OCI-M2 (cell line): Measurements from ENCODE around the gene CFAP70.
"Not testable (repeated sequence)": the region's sequence is repeated elsewhere in the genome, so short reads cannot be mapped to it uniquely, and the experiment has no call there.

Experiments
- DNase-seq: peaks from one replicate; lab custom pipeline; 2025; ENCODE audit not compliant: unreplicated experiment; lab: John Stamatoyannopoulos, UW

The CFAP70 gene

DNA sequence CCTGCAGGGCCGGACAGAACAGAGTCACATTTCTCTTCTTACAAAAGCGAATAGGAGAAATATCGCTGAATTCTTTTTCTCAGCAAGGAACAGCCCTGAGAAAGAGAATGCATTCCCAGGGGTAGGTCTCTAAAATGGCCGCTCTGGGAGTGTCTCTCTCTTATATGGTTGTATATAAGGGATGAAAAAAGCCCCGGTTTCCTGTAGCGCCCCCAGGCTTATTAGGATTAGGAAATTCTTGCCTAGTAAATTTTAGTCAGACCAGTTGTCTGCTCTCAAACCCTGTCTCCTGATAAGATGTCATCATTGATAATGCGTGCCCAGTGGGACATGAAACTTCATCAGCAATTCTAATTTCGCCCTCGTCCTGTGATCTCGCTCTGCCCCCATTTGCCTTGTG lies 100.1 kb downstream of the CFAP70 start:
- DNase-seq = not testable (repeated sequence)

DNA sequence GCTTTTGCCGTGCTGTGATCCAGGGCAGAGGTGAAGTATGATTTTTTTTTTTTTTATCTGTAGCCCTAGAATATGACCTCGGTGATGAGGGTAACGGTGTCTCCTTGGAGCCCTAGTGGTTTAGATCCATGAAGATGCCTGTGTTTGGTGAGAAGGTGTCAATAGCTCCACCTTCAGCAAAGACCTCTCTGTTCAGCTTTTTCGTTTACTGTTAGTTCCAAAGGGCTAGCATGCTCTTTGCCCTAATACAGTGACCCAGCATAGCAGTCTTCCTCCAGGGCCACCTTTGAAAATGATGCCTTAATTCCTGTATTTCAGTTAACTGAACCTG lies 105.5 kb downstream of the CFAP70 start:
- no peak for DNase-seq

DNA sequence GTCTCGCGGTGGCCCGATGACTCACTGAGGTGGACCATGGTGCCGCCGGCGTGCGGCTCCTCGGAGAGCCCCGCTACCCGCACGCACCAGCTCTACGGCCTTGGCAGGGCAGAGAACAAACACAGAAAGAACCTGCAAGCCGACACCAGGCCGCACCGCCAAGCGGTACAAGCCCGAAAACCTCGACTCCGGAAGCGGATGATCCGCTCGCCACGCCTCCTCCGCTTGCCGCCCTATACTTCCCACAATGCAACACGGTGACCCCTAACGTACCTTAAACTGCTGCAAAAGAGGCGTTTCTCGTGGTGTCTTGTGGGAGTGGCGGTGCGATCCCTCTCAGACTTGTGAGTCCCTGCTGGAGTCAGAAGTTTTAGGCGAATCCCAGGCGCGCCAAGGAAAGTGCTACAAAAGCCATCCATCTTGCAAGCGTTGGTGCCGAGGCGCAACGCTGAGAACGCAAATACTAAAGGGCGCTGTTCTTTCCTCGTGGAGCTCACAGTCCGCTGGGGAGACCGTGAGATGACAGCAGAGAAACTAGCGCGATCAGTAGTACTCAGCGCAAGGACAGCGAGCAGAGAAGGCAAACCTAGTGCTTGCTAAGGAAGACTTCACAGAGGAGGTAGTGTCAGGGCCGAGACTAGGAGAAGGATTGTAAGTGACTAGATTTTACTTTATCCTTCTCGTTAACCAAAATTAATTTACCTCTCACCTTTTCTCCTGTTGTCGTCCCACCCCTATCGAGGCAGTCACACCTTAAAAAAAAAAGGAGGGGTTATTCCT lies 106.0 kb downstream of the CFAP70 start, which contains the start of gene MRPS16:
TSS of gene MRPS16 (minus strand) at position 200 of the 780 bp plus-strand sequence. CDS start at position 38, 162 bp downstream.
- DNase-seq = peak; percentile 23

DNA sequence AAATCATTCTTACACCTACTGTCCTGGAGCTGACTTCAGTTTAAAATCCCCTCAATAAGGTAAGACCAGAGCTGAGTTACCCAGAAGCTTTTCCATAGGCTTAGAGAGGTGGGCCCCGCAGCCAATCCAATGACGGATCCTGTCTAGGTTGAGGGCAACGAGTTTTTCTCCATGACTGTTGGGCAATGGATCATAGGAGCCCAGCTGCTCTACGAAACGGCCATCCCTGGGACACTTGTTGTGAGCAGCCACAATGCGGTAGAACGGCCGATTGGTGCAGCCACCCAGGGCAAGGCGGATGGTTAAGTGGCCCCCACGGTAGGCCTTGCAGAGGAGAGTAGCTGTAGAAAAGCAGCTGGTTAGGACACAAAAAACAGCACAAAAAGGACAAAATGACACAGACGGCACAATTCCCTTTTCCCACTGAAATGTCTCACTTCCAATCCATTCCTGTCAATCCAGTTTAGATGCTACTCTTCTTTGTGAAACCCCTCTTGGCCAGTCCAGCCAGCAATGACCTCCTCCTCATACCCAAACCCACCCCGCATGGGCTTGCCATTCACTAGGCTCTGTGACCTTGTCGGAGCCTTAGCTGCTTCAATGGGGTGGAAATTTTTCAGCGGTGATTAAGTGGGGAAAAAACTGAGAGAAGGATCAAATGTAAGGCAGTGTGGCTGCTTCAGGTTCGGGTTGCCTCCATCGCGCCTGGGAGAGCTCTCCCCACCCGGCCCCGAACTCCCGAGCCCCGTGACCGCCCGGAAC lies 106.8 kb downstream of the CFAP70 start:
- no peak for DNase-seq

DNA sequence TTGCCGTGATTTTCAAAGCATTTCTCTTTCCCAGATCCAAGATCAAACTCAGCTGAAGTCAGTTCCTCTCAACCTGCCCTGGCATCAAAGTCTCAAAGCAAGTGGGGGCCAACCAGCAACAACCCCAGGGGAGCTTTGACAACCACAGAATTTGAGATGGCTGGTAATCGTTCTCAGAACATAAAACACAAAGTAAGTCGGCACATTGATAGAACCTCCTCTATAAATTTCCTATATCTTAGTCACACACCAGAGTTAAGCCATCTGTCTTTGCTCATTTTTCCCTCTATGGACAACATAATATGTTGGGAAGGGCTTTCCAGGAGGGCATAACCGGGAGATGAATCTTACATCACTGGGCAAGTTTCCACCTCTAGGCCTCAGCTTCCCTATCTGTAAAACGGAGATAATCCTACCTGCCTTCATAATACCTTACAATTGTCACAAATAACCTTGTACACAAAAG lies 110.4 kb downstream of the CFAP70 start:
- DNase-seq = no peak

DNA sequence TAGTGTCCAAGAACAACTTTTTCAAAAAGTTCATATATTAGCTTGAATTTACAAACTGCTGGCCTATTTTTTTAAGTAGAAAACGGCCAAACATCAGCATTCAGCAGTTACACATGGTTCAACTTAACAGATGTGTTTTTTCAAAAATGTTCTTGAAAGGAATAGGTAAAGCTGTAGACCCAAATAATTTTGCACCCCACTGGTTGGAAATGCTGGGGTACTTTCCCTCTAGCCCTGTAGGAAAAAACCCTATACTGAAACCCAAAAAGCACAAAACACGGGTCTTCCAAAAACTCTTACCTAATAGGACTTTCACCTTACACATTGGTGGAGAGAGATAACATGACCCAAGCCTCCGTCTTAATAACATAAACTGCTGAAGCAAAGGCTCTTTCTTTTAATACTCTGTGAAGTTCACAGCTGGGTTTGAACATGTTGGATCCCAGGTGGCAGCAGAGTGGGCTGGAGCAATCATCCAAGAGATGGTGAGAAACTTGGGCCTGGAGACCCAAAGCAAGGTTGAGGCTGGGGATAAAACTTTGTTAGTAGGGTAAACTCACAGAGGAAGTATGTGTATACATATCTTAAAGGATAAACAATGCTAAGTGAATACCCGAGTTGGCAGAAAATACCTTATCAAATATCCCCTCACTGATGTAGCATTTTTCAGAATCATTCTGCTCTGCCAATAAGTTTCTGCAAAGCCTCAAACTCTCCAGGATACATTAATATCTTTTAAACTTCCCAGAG lies 111.0 kb downstream of the CFAP70 start:
- DNase-seq = no peak

DNA sequence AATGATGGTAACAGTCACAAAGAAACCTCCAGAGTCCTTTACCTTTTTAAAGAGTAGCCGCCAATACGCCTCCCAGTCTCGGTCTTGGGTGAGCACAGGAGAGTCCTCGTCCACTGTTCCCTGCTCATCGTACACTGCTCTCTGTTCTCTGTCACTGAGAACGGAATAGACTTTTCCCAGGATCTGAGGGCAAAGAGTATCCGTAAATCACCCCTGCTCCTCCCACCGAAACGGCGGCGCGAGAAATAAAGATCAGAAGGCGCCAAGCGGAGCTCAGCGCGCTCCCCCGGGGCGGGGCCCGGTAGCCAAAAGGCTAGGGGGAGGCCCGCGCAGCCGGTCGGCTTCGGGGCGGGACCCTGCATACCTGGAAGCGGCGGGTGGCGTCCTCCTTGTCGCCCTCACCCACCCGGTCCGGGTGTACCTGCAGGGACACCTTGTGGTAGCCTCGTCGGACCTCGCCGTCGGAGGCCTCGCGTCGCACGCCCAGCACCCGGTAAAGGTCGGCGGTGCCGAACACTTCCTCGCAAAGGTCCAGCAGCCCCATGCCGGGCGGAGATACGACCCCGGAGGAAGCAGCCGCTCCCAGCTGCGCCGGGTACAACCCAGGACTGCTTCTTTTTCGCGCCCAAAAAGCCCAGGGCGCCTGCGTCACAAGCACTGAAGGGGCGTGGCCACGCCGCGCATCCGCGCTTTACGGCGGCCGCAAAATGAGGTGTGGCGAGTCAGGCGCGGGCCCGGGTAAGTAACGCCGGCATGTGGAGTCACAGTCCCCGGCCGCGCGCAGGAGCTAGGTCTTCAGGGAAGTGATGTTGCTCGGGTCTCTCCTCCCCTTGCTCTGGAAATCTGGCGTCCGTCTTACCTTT lies 111.8 kb downstream of the CFAP70 start, which contains the start of gene DNAJC9:
TSS of gene DNAJC9 (minus strand) at position 610 of the 863 bp plus-strand sequence. CDS start at position 544, 66 bp downstream.
- DNase-seq = no peak

DNA sequence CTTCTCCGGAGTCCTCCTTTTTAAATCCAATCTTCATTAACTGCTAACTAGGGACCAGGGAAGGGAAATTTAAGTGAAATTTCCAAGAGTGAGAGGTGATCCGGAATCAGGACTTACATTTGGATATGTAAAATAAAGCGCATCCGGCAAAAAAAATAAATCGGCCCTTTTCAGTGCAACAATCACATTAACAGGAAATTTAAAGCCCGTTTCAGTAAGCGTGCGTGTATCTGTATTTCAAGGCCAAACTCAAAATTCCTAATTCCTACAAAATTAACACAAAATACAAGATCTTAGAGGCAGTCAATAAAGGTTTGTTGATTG lies 112.4 kb downstream of the CFAP70 start:
- DNase-seq = no peak

DNA sequence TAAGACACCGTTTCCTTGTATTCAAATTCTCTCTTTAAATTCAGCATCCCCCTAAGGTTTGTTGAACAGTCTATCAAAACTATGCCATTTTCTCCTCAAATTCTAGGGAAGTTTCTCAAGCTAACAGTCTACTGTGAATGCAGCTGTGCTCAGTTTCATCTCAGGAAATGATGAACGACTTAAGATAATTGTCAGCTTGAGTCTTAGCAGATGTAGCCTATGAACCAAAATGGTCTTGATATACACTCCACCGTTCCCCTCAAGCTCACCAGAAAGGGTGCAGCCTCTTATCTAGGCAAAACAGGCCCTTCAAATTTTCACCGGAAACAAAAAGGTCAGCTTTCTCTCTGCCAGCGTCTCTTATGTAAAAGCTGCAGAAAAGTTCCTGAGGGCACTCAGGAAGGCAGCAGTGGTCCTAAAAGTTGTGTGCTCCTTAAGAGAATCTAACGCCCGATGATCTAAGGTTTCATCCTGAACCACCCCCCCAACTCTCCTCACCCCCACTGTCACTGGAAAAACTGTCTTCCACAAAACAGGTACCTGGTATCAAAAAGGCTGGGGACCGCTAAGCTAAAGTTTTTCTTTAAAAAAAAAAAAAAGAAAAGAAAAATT lies 113.7 kb downstream of the CFAP70 start:
- DNase-seq = peak; percentile 57

DNA sequence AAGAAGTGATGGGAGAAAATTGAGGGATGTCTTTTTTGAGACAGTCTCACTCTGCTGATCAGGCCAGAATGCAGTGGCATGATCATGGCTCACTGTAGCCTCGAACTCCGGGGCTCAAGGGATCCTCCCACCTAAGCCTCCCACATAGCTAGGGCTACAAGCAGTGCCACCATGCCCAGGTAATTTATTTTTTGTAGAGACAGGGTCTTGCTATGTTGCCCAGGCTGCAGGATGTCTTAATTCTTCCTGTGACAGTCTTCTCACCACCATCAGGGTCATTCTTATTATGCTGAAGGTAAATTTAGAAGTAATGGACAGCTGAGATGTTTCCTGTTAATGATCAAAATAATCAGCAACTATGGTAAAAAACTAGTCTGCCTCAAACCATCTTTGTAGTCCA lies 118.8 kb downstream of the CFAP70 start:
- no peak for DNase-seq

DNA sequence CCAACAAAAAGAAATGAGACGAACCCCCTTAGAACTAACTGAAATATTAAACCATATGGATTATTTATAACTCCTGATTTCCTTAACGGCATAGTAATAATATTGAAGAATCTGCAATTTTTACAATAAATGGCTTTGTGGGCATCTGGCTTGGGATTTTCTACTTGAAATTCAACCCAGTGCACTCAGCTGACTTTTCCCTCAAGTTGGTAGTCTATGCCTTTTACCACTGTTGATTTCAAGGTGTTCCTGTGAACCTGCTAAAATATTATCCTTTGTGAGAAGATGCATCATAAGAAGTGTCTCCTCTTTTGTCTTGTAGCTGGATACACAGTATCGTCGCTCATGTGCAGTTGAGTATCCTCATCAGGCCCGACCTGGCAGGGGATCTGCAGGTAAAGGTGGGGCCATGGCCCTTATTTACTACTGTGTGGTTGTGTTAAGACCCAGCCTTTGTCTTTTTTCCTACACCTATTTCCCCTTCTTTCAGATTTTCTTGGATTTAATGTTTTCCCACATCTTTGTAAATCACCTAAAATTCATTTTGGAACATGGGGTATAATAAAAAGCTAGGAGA lies 119.6 kb downstream of the CFAP70 start:
- no peak for DNase-seq

DNA sequence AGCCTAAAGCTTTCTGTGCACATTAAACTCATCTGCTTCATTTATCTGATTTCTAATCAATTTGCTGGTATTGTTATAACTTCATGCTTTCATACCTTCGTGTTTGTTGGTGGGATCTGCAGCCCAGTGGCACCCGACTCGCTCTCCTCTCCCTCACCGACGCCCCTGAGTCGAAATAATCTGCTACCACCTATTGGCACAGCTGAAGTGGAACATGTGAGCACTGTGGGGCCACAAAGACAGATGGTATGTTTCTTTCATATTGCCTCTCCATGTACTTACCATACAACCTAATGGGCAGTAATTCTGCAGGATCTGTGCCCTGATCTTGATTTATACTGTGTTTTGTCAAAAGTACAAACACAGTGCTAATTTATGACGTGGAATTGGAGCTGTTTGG lies 124.0 kb downstream of the CFAP70 start:
- no peak for DNase-seq

DNA sequence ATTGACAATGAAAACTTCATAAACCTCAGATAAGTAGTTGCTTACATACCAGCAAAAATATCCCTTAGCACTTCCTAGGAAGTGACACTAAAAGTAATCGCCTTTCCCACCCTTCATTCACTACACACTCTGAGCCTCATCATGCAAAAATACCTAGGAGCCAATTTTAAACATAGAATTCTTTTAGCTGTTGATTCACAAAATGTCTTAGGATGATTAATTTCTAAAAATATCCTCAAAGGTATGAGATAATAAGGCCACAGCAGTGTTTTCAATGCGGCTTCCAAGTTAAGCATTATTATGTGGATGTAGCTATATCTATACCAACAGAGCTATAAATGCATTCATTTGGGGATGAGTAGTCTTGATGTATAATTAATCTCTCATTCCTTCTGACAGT lies 124.8 kb downstream of the CFAP70 start:
- DNase-seq = no peak

DNA sequence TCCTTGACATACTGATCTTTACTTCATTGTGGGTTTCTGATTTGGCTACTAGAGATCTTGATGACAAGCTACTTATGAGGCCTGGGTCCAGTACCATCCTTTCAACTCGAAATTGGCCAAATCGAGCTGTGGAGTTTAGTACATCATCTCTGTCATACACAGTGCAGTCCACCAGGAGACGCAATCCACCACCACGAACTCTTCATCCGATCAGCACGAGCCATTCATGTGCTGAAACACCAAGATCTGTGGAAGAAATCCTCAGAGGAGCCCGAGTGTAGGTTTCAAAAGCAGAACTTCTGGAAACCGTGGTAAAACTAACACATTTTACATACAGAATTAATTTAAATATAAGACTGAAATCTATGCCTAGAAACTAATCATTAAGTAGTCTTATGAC lies 125.8 kb downstream of the CFAP70 start:
- DNase-seq = no peak

DNA sequence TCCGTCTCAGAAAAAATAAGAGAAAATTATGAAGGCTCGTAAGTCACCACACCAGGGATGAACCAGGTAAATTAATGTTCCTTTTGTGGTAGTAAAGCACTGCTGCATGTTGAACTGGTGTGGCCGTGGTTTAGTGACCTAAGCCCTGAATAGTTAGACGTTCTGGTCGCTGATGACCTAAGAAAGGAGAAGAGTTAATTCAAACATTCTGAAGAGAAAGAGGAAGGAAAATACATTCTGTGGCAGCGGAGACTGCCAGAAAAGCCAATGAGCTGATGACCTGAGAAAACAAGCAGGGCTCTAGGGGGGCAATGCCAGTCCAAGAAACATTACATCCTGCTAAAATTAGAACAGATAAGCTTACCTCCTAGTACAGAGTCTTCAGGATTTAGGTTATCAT lies 129.1 kb downstream of the CFAP70 start:
- DNase-seq = no peak

DNA sequence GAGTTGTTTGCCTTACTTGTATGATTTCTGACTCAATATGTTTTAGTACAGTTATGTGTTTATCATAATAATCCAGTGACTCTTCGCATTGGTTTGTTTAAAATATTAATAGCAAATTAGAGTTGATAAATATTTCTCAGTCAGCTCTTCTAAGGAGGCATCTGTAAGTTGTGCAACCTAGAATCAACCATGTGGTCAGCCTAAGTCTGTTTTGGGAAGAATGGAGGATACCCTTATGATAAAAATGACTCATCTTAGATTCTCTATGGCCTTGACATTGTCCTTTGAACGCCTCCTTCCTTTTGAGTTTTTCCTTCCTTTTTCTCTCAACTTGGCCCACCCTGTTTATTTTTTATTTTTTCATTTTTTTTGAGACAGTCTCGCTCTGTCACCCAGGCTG lies 130.4 kb downstream of the CFAP70 start:
- DNase-seq = no peak

DNA sequence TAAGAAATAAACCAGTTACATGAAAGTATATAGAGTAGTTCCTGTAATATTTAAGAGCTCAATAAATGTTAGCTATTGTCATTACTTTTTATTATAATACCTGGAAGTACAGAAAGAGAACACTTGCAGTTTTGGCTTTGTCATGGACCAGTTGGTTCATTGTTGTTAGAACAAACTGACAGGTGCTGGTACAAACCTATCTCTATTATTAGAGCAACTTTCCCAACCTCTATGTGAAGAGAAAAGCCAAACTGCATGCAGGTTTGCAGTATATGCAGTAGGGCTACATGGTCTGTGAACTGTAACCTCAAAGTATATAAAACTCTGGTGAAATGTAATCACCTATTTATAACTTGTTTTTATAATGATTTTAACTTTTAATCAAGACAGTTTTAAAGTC lies 132.0 kb downstream of the CFAP70 start:
- no peak for DNase-seq

DNA sequence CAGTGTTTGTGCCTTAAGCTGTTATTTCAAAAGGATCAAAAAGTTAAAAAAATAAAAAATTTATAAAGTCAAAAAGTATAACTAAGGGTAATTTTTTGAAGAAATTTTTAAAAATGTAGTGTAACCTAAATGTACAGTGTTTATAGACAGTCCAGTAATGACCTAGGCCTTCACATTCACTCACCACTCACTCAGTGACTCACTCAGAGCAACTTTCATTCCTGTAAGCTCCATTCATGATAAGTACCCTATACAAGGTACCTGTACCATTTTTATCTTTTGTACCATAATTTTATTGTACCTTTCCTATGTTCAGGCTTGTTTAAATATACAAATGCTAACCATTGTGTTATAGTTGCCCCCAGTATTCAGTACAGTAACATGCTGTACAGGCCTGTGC lies 133.1 kb downstream of the CFAP70 start:
- DNase-seq = no peak

DNA sequence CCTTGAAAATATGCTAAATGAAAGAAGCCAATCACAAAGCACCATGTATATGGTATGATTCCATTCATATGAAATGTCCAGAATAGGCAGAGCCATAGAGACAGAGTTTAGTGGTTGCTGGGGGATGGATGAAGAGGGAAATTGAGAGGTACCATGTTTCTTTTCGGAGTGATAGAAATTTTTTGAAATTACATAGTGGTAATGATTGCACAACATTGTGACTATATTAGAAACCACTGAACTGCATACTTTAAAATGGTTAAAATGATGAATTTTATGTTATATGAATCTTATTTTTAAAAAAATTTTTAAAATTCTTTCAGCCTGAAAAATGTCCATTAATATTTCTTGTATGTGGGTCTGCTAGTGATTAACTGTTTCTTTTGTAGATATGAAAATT lies 137.7 kb downstream of the CFAP70 start:
- no peak for DNase-seq

DNA sequence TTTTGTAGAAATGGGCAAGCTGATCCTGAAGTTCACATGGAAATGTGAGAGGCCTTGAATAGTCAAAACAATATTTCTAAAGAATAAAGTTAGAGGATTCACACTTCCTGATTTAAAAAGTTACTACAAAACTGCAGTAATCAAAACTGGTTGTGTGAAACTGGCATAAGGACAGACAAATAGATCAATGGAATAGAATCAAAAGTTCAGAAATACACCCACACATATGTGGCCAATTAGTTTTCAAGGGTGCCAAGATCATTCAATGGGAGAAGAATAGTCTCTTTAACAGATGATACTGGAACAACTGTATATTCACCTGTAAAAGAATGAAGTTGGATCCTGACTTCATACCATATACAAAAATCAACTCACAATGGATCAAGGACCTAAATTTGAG lies 139.3 kb downstream of the CFAP70 start:
- DNase-seq = no peak
